Measurements from ENCODE around the gene CGB2. TPM values are rescaled to one million over a fixed set of nuclear protein-coding genes. Genes with fewer than 3 reads are reported as not detected.
A peak's percentile ranks its signal among the peaks of the same experiment; 100 is the strongest.

CGB2 gene
- total RNA-seq, 4 donors from 2014 or later: not detected

- peak within 1 kb of the TSS; percentile 24 to 41 (median 28) for H3K4me3 ChIP-seq
- H3K27ac ChIP-seq (replicated peaks in 1 of 4): no peak within 1 kb of the TSS
- no peaks in the 10 kb centered on the region for H3K36me3 ChIP-seq
- intact Hi-C loops (cut with DNase I): no loop called here
- TF ChIP-seq EP300 (IDR thresholded peaks at IDR 0.05): no peak
- TF ChIP-seq POLR2AphosphoS5 (IDR thresholded peaks at IDR 0.05): no peak
- H3K4me1 ChIP-seq: peaks cover 8 to 14% (median 11%) of the 10 kb centered on the region in 4 donors
- peaks cover 0 to 99% (median 29%) of the 10 kb centered on the region in 4 donors for H3K27me3 ChIP-seq
- 16% methylated on average over 11 of the region's 53 CpGs for WGBS
- no peaks in the 10 kb centered on the region for H3K9me3 ChIP-seq
- no peak for DNase-seq (ENCODE audit: extremely low spot score)
Observed at GRCh38 chr19:49064768-49065611, 33.3 kb downstream of the CGB2 start, which contains the start of gene NTF4. Gene NTF4 (minus strand): TSS chr19:49064818. CDS start chr19:49061997, 2,821 bp downstream.

DNA sequence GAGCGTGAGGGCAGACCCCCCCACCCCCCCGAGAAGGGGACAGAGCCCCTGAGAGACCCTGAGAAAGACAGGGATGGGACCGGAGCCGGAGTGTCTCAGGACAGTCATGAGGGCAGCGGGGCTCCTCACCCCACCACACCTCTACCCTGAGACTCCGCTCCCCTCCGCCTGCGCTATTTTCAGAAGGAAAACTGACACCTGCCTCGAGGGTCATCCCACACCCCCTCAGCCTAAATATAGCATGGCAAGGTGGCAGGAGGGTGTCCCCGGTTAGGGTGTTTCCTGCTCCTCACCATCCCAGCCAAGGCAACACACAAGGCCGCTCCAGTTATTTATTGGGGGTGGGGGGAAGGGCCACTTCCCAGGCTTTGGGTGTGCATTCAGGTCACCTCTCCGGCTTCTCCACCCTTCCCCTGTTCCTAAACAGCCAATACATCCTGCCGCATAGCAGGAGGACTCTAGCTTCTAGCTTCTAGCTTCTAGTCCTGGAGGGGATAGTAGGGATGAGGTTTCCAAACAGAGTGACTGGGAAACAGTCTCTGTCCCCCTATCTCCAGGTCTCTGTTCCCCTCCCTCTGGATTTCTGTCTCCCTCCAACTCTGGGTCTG lies 34.3 kb downstream of the CGB2 start:
- DNase-seq (ENCODE audit: extremely low spot score): no peak
- Histone ChIP-seq H3K4me3 (no peak overlapping the region), H3K36me3 (no peaks in the 10 kb centered on the region), H3K27ac (replicated peaks in 1 of 4) (no peak overlapping the region), H3K4me1 (peaks cover 8 to 14% (median 11%) of the 10 kb centered on the region in 4 donors), H3K9me3 (no peaks in the 10 kb centered on the region), H3K27me3 (peaks cover 0 to 100% (median 38%) of the 10 kb centered on the region in 4 donors)
- TF ChIP-seq EP300 (IDR thresholded peaks at IDR 0.05): no peak
- TF ChIP-seq CTCF (IDR thresholded peaks at IDR 0.05): no peak
- TF ChIP-seq POLR2A (IDR thresholded peaks at IDR 0.05; ENCODE audit: low read depth): no peak
- TF ChIP-seq POLR2AphosphoS5 (IDR thresholded peaks at IDR 0.05): no peak
- WGBS: 61% methylated on average over 13 of the region's 13 CpGs
- intact Hi-C loops (cut with DNase I): no loop called here

DNA sequence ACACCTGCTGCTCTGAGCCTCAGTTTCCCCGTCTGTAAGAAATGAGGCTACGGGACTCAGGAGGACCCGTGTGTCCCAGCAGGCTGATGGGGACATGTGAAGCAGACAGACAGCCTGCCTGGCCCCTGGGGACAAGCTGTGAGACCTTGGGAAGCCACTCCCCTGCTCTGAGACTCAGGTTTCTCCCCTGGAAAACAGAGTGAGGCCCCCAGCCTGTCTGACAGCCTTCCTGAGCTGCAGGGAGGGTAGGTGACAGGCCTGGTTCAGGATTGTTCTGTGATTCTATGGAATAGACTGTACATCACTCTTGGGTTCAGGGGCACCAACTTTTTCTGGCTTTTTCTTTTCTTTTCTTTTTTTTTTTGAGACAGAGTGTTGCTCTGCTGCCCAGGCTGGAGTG lies 35.9 kb downstream of the CGB2 start:
- Histone ChIP-seq H3K27ac (replicated peaks in 1 of 4) (no peak overlapping the region), H3K27me3 (peaks cover 7 to 100% (median 48%) of the 10 kb centered on the region in 4 donors), H3K4me3 (no peak overlapping the region), H3K4me1 (peaks cover 13 to 24% (median 19%) of the 10 kb centered on the region in 4 donors), H3K36me3 (no peaks in the 10 kb centered on the region), H3K9me3 (no peaks in the 10 kb centered on the region)
- TF ChIP-seq CTCF (IDR thresholded peaks at IDR 0.05) (no peak), POLR2AphosphoS5 (IDR thresholded peaks at IDR 0.05) (no peak), EP300 (IDR thresholded peaks at IDR 0.05) (no peak), POLR2A (IDR thresholded peaks at IDR 0.05; ENCODE audit: low read depth) (no peak)
- 50% methylated on average over 2 of the region's 3 CpGs for WGBS
- no peak for DNase-seq (ENCODE audit: extremely low spot score)
- intact Hi-C loops (cut with DNase I): no loop called here

DNA sequence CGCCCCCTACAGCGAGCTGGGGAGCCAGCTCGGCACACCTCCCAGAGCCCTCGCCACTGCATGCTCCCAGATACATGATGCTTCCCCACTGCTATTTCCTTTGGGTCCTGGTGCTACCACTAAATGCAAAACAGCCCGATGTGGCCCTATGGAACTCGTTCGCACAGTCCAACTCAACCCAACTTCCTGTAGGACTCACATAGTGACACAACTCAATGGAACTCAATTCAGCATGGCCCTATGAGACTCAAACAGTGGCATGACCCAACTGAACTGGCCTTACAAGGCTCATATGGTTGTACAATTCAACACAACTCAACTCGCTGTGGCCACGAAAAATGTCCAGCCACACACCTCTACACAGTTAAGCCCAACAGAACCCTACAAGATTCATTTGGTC lies 37.3 kb downstream of the CGB2 start:
- H3K27me3 ChIP-seq: peaks cover 7 to 100% (median 62%) of the 10 kb centered on the region in 4 donors
- H3K36me3 ChIP-seq: no peaks in the 10 kb centered on the region
- intact Hi-C loops (cut with DNase I): no loop called here
- WGBS: 93% methylated on average over 9 of the region's 9 CpGs
- peaks cover 13 to 30% (median 21%) of the 10 kb centered on the region in 4 donors for H3K4me1 ChIP-seq
- no peak overlapping the region for H3K4me3 ChIP-seq
- no peak for DNase-seq (ENCODE audit: extremely low spot score)
- no peak overlapping the region for H3K27ac ChIP-seq (replicated peaks in 1 of 4)
- no peaks in the 10 kb centered on the region for H3K9me3 ChIP-seq
- TF ChIP-seq EP300 (IDR thresholded peaks at IDR 0.05) (no peak), CTCF (IDR thresholded peaks at IDR 0.05) (no peak), POLR2AphosphoS5 (IDR thresholded peaks at IDR 0.05) (no peak), POLR2A (IDR thresholded peaks at IDR 0.05; ENCODE audit: low read depth) (no peak)

- TF ChIP-seq CTCF (IDR thresholded peaks at IDR 0.05): no peak
- no peak for TF ChIP-seq EP300 (IDR thresholded peaks at IDR 0.05)
- no peak for TF ChIP-seq POLR2A (IDR thresholded peaks at IDR 0.05; ENCODE audit: low read depth)
- TF ChIP-seq POLR2AphosphoS5 (IDR thresholded peaks at IDR 0.05): no peak
- WGBS: 95% methylated on average over 21 of the region's 21 CpGs
- no peaks in the 10 kb centered on the region for H3K9me3 ChIP-seq
- H3K27me3 ChIP-seq: peaks cover 7 to 92% (median 52%) of the 10 kb centered on the region in 4 donors
- no peak overlapping the region for H3K27ac ChIP-seq (replicated peaks in 1 of 4)
- no peaks in the 10 kb centered on the region for H3K36me3 ChIP-seq
- H3K4me3 ChIP-seq: no peak overlapping the region
- peaks cover 5 to 20% (median 10%) of the 10 kb centered on the region in 4 donors for H3K4me1 ChIP-seq
- intact Hi-C loops (cut with DNase I): no loop called here
- DNase-seq (ENCODE audit: extremely low spot score): no peak
Observed at GRCh38 chr19:49070416-49070815, 38.7 kb downstream of the CGB2 start.

All from esophagus muscularis mucosa (tissue), 4 donors.